DMS53 (cell line): ENCODE results near the gene CD53.
"Not testable (repeated sequence)": the region's sequence is repeated elsewhere in the genome, so short reads cannot be mapped to it uniquely, and the experiment has no call there.

ENCODE experiments used
- DNase-seq: peaks from one replicate; lab custom pipeline; 2025; lab: John Stamatoyannopoulos, UW

Gene CD53

DNA sequence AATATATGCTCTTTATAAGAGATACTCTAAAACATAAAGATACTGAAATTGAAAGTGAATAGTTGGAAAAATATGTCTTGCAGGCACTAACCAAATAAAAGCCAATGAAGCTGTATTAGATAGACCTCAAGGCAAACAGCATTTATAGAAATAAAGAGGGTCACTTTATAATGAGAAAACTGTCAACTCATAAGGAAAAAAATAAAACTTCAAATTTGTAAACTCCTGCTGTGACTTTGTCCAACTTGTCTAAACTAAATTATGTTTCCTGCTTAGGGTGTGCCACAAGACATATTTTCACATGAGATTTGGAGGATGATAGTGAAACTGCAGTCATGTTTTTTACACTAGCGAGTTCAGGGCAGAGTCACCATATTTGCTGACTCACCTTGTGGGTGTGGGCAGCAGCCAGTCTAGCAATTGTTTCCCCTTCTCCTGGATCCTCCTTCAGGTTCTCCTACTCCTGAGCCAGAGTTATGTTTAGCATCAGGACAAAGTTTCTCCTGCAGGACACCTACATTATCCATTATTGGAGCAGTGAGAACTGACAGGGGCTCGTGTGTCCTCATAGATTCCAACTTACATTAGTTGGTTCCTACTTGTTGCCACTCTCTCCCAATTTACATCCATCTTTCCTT is 43.8 kb downstream of the CD53 start:
- DNase-seq, result peak; percentile 67

- no peak for DNase-seq
Measured at GRCh38 chr1:110918016-110918415, 45.1 kb downstream of the CD53 start.

GRCh38 chr1:110921953-110922352 is 49.0 kb downstream of the CD53 start:
- no peak for DNase-seq

- peak; percentile 38 for DNase-seq
Measured at GRCh38 chr1:110927484-110928075, 54.6 kb downstream of the CD53 start.

DNA sequence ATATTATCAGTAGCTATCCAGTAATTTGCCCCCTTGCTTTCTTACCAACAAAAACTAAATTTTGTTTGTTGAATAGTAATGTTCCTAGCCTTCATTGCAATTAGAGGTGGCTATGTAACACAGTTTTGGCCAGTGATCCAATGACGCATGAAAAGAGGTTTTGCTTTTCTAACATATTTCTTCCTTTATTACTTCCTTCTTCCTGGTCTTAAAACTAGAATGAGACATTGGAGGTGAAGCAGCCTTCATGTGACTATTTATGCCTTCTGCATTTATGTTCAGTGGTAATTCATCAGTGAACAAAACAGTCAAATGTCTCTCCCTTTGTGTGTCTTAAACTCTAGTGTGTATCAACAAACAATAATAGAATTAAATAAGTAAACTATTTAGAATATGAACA is 55.2 kb downstream of the CD53 start:
- DNase-seq, result peak; percentile 14

GRCh38 chr1:110928904-110929303 is 56.0 kb downstream of the CD53 start:
- DNase-seq, result no peak

DNA sequence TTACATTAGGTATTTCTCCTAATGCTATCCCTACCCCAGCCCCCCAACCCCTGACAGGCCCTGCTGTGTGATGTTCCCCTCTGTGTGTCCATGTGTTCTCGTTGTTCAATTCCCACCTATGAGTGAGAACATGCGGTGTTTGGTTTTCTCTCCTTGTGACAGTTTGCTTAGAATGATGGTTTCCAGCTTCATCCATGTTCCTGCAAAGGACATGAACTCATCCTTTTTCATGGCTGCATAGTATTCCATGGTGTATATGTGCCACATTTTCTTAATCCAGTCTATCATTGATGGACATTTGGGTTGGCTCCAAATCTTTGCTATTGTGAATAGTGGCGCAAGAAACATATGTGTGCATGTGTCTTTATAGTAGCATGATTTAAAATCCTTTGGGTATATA is 58.1 kb downstream of the CD53 start:
- not testable (repeated sequence) for DNase-seq

DNA sequence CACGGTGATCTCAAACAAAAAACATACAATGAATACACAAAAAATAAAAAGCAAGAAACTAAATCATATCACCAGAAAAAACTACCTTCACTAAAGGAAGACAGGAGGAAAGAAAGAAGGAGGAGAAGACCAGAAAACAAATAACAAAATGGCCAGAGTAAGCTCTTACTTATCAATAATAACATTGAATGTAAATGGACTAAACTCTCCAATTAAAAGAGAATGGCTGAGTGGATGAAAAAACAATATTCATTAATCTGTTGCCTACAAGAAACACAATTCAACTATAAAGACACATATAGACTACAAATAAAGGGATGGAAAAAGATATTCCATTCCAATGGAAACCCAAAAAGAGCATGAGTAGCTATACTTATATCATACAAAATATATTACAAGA is 63.6 kb downstream of the CD53 start:
- DNase-seq, result no peak

DNA sequence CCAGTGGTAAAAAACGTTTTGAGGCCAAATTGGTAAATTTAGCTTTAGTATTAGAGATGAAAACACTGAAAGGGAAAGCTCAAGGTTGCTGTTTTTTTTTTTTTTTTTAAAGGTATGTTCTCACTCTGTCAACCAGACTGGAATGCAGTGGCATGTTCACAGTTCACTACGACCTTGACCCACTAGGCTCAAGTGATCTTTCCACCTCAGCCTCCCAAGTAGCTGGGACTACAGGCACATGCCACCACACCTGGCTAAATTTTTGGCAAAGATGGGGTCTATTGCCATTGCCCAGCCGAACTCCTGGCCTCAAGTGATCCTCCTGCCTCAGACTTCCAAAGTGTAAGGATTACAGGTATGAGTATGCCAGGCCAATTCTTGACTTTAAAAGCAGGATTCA is 71.9 kb downstream of the CD53 start:
- no peak for DNase-seq

GRCh38 chr1:110945626-110946025 is 72.7 kb downstream of the CD53 start:
- DNase-seq, result no peak

DNA sequence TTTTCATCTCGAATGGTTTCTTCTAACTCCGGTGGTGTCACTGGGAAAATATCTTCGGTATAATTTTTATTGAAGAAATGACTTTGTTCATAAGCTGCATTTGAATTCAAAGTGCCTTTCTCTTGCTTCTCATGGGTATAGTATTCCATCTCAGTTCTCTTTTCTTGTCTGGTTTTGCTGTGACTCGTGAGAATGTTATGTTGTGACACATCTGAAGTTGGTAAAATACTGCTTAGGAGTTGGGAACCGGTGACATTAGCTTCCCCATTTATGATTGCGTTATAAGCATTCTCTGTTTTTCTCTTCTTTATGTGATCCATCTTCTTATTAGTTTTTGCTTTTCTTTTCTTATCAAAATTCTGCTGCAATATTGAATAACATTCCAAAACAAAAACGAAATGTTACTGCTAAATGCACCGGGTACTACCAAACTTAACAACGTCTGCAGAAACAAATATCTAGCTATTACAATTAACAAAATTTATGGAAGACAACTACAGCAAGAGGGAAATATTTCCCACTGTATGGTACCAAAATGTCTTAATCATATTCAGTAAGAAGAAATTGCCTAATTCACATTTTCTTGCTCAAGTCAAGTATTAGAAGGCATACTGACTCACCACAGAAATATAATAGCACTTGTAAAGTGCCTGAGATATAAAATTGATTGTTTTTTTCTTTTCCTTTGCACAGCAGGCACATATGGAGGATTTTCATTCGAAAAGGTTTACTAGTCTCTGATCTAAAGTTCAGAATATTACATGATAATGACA is 75.3 kb downstream of the CD53 start:
- DNase-seq, result no peak
